ENCODE results near the gene TDRKH. TPM values are rescaled to one million over a fixed set of nuclear protein-coding genes. Genes with fewer than 3 reads are reported as not detected.
"Not testable (repeated sequence)": the region's sequence is repeated elsewhere in the genome, so short reads cannot be mapped to it uniquely, and the experiment has no call there.

TDRKH gene
- total RNA-seq, 1 experiment from 2014 or later: 11.1 TPM

DNA sequence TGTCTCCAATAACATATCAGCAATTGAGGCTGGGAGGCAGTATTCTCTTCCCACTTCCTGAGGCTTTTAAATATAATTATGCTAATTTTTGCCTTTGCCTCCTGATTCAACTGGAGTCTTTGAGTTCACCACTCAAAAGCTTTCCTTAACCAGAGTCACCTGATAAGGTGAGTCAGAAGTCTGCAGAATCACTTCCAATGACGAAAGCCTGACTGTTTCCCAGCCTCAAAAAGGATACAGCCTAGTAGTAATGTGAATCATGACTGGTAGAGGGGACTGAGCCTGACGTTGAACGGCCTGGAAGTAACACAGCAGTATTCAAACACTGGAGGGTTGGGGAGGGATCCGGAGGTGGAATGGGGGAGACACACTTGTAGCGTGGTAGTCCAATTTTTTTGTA lies 16.6 kb downstream of the TDRKH start:
- H3K4me2 ChIP-seq (ENCODE audit: low read length): no peak overlapping the region
- H3K27ac ChIP-seq (ENCODE audit: low read depth, low read length): no peak overlapping the region
- no peaks in the 10 kb centered on the region for H3K9me3 ChIP-seq (ENCODE audit: control insufficient read depth in 1 of 2, insufficient read depth in 1 of 2, low read depth in 1 of 2, low read length in 2 of 2)
- CTCF ChIA-PET: no interaction called here
- ATAC-seq (no peak), DNase-seq (ENCODE audit: low read depth, low spot score) (no peak)
- no peak overlapping the region for H3K9ac ChIP-seq (ENCODE audit: low read length)
- peaks cover 0 to 3% of the 10 kb centered on the region in 2 experiments; a peak in 1 of 4 replicates for H3K36me3 ChIP-seq (ENCODE audit: control insufficient read depth in 1 of 2, insufficient read depth in 2 of 2, low read length in 2 of 2)
- no peak overlapping the region for H2AFZ ChIP-seq (ENCODE audit: low read depth, low read length, poor library complexity, severe bottlenecking)
- H3K9me2 ChIP-seq (ENCODE audit: insufficient read depth): no peaks in the 10 kb centered on the region
- no peaks in the 10 kb centered on the region for H3K79me2 ChIP-seq (ENCODE audit: insufficient read depth, low read length)
- H3K27me3 ChIP-seq (ENCODE audit: insufficient read depth, low read length): no peaks in the 10 kb centered on the region
- no peak overlapping the region for H3K4me3 ChIP-seq (replicated peaks in 1 of 2; ENCODE audit: low read depth in 1 of 2, low read length in 2 of 2)
- POLR2A ChIA-PET: no interaction called here
- TF ChIP-seq POLR2AphosphoS5 (IDR thresholded peaks at IDR 0.05; ENCODE audit: low read depth, low read length): no peak
- no peak for TF ChIP-seq ZNF274 (IDR thresholded peaks at IDR 0.05; ENCODE audit: low read depth, low read length)
- TF ChIP-seq CEBPB (IDR thresholded peaks at IDR 0.05; ENCODE audit: low read depth): no peak
- TF ChIP-seq ZFX (IDR thresholded peaks at IDR 0.05): no peak
- TF ChIP-seq SIN3A (IDR thresholded peaks at IDR 0.05; ENCODE audit: low read depth): no peak
- no peak for TF ChIP-seq EZH2phosphoT487 (IDR thresholded peaks at IDR 0.05; ENCODE audit: borderline replicate concordance)
- 0 out of 2 replicates have a peak, but pooled peaks have one; percentile 18 for TF ChIP-seq SRF (IDR thresholded peaks at IDR 0.05; ENCODE audit: low read depth)
- TF ChIP-seq FOSL1 (IDR thresholded peaks at IDR 0.05; ENCODE audit: low read depth): peak; percentile 34; the same call in 1 of the 2 replicates
- TF ChIP-seq EZH2 (IDR thresholded peaks at IDR 0.05): no peak
- TF ChIP-seq, protein P1, sequence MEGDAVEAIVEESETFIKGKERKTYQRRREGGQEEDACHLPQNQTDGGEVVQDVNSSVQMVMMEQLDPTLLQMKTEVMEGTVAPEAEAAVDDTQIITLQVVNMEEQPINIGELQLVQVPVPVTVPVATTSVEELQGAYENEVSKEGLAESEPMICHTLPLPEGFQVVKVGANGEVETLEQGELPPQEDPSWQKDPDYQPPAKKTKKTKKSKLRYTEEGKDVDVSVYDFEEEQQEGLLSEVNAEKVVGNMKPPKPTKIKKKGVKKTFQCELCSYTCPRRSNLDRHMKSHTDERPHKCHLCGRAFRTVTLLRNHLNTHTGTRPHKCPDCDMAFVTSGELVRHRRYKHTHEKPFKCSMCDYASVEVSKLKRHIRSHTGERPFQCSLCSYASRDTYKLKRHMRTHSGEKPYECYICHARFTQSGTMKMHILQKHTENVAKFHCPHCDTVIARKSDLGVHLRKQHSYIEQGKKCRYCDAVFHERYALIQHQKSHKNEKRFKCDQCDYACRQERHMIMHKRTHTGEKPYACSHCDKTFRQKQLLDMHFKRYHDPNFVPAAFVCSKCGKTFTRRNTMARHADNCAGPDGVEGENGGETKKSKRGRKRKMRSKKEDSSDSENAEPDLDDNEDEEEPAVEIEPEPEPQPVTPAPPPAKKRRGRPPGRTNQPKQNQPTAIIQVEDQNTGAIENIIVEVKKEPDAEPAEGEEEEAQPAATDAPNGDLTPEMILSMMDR (IDR thresholded peaks at IDR 0.05 in 2 of 3, conservative IDR thresholded peaks at IDR 0.05 in 1 of 3; ENCODE audit: borderline replicate concordance in 1 of 3, insufficient read depth in 1 of 3, low read depth in 2 of 3, low read length in 2 of 3): no peak
- TF ChIP-seq JUND (IDR thresholded peaks at IDR 0.05): no peak
- RAD21 ChIA-PET (ENCODE audit: low non-redundant PET in 1 of 2, low total read pairs in 2 of 2, uncharacterized antibody in 2 of 2, unreplicated experiment in 2 of 2): no interaction called here
- no peaks in the 10 kb centered on the region for H4K20me1 ChIP-seq (ENCODE audit: insufficient read depth)
- H3K4me1 ChIP-seq (ENCODE audit: control insufficient read depth in 1 of 2, insufficient read depth in 2 of 2, low read length in 2 of 2): peaks cover 0 to 5% of the 10 kb centered on the region in 2 experiments; a peak in 1 of 4 replicates
- intact Hi-C loops (cut with micrococcal nuclease): no loop called here
- no TSS peak for BruUV-seq (replicated peaks)

DNA sequence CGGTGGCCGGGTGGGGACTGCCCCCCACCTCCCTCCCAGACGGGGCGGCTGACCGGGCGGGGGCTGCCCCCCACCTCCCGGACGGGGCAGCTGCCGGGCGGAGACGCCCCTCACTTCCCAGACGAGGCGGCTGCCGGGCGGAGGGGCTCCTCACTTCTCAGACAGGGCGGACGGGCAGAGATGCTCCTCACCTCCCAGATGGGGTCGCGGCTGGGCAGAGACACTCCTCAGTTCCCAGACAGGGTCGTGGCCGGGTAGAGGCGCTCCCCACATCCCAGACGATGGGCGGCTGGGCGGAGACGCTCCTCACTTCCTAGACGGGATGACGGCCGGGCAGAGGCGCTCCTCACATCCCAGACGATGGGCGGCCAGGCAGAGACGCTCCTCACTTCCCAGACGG lies 21.0 kb downstream of the TDRKH start:
- H3K9me3 ChIP-seq (ENCODE audit: control insufficient read depth in 1 of 2, insufficient read depth in 1 of 2, low read depth in 1 of 2, low read length in 2 of 2); H3K4me3 ChIP-seq (replicated peaks in 1 of 2; ENCODE audit: low read depth in 1 of 2, low read length in 2 of 2); H3K36me3 ChIP-seq (ENCODE audit: control insufficient read depth in 1 of 2, insufficient read depth in 2 of 2, low read length in 2 of 2); H4K20me1 ChIP-seq (ENCODE audit: insufficient read depth); H3K9me2 ChIP-seq (ENCODE audit: insufficient read depth); H2AFZ ChIP-seq (ENCODE audit: low read depth, low read length, poor library complexity, severe bottlenecking); H3K9ac ChIP-seq (ENCODE audit: low read length); DNase-seq (ENCODE audit: low read depth, low spot score); RAD21 ChIA-PET (ENCODE audit: low non-redundant PET in 1 of 2, low total read pairs in 2 of 2, uncharacterized antibody in 2 of 2, unreplicated experiment in 2 of 2); H3K79me2 ChIP-seq (ENCODE audit: insufficient read depth, low read length); H3K27me3 ChIP-seq (ENCODE audit: insufficient read depth, low read length); BruUV-seq (replicated peaks); POLR2A ChIA-PET; intact Hi-C loops (cut with micrococcal nuclease); H3K27ac ChIP-seq (ENCODE audit: low read depth, low read length); H3K4me2 ChIP-seq (ENCODE audit: low read length); ATAC-seq; CTCF ChIA-PET: not testable (repeated sequence)
- peaks cover 8 to 19% of the 10 kb centered on the region in 2 experiments; a peak in 3 of 4 replicates for H3K4me1 ChIP-seq (ENCODE audit: control insufficient read depth in 1 of 2, insufficient read depth in 2 of 2, low read length in 2 of 2)

Measured in HCT116 (cell line).